Fibroblast of upper back skin (primary cell): Measurements from ENCODE around the gene COX7A2.

Experiments used
- DNase-seq: peaks from one replicate; pipeline ENCODE4 v3.0.0-alpha.2; 2013

COX7A2 gene

DNA sequence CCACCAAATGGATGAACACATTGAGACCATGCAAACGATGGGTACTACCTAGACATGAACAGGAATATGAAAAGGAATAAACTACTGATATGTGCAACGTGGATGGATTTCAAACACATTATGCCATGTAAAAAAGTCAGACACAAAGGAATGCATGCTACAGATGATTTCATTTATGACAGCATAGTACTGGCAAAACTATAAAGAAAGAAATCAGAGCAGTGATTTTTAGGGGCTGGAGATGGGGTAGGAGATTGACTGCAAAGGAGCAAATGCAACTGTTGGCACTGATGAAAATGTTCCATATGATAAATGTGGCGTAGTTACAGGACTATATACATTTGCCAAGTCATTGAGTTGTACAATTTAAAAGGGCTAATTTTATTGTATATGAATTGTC, 24.3 kb downstream of the COX7A2 start:
- peak; percentile 67 for DNase-seq

DNA sequence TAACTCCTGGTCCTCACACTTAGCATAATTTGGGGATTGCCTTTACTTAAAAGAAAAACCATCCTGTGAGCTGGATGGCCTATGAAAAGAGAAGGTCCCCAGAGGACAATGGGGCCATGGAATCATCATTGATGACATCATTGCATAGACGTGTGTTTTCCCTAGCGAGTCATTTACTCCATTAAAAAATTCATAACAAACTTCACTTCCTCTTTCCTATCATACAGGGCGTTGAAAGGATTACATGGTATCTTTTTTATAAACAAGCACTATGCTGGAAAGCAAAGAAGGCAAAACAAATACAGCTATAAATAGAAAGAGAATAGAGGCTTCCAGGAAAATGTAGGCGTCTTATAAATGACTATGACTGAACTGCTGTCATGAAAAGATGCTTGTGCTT, 26.4 kb downstream of the COX7A2 start:
- peak; percentile 68 for DNase-seq

DNA sequence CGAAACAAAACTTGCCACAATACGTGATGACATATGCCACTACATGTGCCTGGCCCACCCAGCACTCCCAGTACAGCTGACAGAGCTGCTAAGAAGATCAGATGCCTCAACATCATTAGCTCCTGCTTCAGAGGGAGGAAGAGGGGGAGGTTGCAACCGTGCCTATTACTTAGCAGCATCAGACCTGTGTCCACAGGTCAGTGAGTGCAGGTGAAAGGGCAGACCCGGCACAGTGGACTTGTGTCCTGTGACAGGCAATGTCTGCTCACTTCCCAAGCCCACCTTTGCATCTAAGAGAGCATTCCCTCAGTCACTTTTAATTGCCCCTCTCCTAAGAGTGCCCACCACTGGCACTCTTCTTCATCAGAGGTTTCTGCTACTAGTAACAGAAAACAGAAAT, 28.3 kb downstream of the COX7A2 start:
- DNase-seq = no peak

DNA sequence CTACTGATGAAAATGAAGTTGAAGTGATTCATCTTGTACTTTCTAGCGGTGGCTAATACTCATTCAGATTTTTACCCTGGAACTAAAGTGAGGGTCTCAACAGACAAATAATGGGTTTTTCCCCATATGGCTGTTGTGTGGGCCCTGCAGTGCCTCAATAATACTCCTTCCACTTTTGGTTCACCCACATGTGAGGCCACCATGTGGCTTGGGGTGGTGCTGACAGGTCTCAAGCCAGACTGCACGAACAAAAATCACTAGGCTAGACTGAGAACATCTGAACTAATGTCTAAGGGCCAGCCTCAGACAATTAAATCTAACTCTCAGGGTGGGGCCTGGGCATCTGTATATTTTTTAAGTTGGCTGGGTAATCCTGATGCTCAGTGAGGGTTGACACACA, 29.9 kb downstream of the COX7A2 start:
- no peak for DNase-seq

DNA sequence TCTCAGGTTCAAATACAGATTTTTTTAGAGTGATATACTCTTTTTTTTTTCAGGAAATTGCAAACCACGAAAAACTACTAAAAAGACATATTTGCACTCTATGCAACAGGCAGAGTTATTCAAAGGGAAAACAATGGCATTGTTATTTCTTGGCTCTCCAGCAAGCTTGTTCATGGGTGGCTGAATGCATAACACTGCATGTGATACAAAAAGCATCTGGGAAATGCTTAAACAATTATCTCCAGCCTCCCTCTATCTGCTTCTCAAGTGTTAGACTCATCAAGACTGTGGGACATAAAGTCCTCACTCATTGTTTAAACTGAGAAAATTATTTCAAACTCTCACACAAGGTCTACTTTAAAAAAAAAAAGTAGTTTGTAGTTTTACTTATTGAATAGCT, 30.5 kb downstream of the COX7A2 start:
- DNase-seq = no peak

DNA sequence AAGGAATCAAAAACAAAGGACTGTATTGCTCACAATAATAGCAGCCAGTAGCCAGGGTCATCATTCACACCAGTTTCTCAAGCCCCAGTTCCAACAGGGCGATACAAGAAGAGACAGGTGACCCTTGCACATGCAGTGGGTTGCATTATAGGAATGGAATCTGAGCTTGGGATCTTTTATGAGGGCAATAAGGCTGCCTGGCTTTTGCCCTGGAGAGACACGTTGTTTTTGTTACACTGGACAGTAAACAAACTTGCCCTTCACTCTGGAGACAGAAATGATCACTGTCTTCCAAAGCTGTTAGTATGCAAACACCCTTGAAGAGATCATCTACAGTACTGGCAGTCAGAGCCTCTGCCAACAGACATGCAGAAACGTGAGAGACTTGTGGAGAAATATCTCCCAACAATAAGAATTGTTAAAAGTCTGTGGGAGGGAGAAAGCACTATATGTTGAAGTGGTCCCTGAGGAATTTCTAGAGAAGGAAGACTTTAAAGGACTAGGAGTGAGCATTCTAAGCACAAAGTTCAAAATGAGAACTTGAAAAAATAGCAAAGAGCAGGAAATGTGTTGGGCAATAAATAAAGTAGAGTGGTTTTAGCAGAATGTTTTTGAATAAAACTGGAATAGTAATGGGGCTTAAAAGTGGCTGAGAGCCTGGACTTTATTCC, 31.5 kb downstream of the COX7A2 start:
- no peak for DNase-seq

DNA sequence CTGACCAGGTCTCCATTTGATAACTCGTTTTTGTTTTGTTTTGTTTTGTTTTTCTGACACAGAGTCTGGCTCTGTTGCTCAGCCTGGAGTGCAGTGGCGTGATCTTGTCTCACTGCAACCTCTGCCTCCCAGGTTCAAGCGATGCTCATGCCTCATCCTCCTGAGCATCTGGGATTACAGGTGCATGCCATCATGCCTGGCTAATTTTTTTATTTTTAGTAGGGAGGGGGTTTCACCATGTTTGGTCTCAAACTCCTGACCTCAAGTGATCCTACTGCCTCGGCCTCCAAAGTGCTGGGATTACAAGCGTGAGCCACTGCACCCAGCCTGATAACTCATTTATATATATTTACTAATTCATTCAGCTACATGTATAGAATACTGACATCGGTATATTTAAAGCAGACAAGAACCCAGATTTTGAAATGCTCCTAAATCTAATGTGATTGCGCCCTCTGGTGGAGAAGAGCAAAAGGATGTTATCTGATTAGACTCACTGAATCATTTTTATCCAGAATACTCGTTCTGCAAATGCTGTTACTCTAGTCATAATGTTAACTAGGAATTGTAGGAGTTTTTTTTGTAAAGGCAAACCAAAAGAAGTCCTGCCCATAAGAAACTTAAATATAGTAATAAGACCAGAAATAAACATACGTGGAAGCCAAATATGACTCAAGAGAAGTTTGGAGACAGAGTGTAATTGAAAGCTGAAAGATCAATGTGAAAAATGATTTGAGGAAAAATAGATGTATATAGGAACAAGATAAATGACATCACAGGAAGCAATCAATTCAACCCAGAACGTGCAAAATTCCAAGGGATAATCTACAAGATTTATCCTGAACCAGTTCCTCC, 32.5 kb downstream of the COX7A2 start:
- peak; percentile 81 for DNase-seq

DNA sequence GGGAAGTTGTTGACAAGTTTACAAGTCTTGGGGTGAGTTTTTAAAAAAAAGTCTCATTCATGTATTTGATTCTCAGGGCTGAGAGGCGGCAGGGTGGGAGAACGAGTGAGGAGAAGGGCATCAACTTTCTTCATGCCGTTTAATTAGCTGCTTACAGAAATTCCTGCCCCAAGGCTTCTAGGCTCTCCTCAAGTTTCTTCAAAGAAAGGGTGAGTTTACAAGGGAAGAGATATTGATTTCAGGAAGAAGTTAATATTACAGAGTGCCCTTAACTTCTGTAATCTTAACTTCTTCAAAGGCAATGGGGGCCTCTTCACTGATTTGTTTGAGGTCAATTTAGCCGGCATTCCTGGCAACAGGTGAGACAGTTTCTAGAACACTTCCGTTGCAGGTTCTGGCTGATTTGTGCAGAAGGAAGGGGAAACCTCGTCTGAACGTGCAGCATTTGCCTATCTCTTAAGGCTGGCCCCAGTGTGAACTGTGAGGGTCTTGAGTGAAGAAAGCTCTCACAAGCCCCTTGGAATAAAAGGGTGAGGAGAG, 34.3 kb downstream of the COX7A2 start:
- no peak for DNase-seq

DNA sequence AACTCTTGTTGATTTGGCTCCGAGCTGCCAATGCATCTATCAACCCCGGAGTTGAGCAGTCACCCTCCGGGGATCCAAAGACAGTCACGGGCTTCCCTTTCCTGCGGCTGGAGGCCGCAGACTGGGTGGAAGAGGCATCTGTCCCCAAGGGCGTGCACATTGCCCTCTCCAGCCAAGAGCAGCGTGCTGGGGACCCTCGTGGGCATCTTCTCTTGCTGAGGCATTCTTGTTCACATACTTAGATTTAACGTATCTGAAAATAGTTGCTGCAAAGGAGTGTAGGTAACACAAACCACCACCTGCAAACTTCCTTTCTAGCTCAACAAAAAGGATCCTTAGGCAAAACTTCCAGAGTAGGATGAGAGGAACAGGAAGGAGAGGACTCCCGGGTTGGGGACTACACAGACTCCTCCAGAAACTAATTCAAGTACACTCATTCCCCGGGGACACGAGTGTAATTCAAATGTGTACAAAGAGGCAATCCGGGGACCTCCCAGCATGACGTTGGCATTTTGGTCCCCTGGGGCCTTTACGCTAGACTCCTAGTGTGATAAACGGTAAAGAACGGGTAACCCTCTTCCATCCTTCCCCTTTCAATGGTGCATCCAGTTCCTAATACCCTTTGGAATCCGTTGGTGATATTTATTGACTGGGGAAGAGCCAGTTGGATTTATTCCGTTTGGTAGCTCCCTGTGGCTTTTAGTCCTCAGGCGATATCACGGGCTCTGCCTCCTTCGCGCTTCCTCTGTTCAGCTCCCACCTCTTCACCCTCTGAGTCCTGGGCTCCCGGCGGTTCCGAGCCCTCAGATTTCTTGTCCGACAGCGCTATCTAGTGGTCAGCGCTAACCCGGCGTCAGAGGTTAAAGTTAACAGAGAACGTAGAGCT, 35.1 kb downstream of the COX7A2 start:
- DNase-seq = peak; percentile 86

DNA sequence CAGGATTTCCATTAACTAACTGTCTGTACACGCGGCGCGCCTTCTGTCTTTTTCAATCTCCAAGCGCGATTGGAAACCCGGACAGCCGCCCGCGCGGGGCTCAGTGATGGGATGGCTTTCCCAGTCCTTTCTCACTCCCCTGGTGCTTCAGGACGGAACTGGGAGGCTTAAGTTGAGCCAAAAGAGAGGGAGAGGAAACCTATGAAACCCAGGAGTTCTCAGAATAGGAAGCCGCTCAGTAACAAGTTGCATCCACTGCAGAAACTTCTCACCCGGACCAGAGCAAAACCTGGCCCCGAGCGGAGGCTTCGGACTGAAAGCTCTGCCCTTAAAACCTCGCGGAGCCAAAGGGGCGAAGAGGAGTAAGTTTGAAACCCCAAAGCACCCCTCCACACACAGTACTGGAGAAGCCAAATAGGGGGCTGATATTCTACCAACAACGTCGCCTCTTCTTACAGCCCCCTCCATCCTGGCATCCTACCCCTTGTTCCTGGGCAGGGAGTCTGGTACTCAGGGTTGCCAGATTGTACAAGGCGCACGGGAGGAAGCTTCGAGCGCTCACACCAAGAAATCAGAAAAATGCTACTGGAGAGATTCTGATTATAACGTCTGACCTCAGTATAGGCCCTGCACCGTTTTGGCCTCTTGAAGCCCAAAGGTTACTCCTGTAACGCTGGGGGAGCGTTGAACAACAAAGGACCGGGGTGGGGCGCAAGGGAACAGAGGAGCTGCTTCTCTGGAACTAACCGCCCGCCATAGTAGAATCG, 36.8 kb downstream of the COX7A2 start:
- no peak for DNase-seq

DNA sequence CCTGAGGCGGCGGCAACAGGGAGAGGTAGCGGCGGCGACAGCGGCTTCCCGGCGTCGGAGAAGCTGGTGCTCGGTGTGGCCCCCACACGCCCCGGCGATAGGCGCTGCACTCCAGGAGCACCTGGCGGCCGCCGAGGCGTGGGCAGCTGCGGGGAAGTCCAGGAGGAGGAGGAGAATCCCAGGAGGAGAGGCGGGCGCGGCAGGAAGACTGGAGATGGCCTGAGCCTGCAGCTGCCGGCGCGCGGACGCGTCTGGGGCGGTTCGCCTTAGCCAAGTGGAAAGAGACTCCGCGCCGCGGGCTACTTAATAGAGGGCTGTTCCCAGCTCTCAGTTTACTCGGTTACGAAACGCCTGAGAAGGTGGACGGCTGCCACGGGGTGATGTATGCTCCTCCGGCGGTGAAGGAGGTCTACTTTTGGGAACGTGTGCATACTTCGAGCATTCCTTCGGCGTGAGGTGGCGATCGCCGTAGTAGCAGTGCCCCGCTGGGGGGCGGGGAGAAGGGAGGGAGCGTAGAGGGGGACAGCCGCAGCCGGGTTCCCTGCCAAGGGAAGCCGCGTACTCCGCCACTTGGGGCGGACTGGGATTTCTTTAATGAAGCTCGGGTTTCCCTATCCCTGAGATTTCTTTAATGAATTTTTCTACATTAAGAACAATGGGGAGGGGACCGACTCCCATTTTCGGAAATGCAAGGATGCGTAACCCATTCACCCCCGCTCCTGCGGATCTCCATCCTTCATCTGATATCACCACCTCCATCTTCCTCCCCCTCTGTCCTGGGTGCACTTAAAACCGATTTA, 37.6 kb downstream of the COX7A2 start, which contains the start of gene COL12A1:
TSS of gene COL12A1 (minus strand) at position 278 of the 800 bp plus-strand sequence. CDS start 3,261 bp downstream, outside the sequence.
- peak; percentile 100 for DNase-seq

DNA sequence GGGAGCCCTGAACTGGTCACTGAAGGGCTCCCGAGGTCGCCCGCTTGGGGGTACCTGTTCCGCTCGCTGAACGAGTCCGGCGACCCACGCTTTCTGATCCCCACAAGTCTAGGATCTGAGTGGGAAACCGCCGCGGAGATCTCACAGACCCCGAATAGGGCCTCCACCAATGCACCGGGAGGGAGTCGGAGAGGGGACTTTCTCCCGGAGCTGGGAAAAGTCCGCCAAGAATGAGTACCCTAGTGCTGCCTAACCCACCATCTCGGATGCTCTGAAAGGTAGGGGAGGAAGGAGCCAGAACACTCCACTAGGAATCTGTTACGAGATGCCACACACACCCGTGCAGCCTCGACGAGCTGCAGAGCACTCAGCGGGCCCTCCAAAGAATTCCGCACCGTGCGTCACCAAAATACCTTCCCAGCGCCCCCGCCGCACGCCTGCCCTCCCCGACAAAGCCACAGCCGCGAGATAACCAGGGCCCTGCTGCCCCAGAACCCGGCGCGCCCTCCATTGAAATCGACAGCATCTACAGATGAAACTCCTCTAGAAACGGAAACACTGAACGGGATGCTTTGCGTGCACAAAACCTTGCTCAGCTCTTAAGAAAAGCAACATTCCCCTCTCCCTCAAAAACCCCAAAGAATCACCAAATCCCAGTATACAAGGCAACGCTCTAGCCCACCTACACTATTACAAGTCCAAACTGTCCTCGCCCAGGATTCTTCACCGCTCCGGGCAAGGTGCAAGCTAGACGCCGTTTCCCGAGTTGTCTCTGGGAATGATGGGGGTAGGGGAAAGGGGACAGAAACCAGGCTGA, 38.4 kb downstream of the COX7A2 start:
- DNase-seq = peak; percentile 79

DNA sequence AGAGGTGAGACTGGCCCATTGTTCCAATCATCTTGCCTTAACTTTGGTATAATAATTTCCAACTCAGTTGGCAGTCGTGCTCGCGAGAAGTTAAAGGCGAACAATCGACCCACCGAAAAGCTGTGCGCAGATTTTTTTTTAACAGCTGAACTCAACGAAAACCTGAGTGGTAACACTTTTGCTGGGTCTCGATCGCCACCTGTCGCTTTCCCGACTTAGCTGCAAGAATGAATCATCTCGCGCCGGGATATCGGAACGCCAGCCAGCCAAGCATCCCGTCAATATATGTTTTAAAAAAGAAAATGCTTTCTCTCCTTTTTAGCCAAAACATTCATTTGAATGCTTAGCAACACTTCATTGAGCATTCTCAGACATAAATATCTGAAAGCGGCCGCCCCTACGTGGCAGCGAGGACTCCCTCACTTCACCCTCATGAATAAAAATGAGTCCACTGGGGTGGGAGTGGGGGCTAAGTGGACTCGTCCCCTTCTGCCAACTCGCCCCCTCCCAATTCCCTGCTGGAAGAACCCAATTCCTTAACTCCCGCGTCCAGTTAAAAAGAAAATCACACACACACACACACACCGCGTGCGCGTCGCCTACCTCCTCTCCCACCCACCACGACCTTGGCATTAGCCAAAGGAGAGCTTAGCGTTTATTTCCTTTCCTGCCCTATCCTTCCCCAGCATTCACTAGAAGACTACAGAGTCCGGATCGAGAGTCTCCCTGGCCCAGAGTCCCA, 39.2 kb downstream of the COX7A2 start:
- peak; percentile 95 for DNase-seq

DNA sequence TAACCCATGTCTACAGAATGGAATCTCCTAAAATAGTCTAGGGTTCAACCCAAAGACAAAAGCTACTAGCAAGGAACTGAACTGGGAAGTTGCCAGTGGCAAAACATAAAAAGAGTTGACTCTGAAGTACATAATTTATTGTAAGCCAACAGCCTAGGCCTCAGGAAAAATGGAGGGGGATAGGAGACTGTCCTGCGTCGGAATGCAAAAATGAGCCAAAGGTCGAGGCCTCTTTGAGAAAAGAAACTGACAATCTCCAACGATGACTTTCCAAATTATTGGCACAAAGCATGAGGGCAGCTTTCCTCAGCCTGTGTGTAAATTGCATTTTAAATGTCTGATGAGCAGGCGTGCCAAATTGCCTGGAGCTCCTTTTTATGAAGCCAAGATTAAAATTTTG, 39.9 kb downstream of the COX7A2 start:
- peak; percentile 61 for DNase-seq

DNA sequence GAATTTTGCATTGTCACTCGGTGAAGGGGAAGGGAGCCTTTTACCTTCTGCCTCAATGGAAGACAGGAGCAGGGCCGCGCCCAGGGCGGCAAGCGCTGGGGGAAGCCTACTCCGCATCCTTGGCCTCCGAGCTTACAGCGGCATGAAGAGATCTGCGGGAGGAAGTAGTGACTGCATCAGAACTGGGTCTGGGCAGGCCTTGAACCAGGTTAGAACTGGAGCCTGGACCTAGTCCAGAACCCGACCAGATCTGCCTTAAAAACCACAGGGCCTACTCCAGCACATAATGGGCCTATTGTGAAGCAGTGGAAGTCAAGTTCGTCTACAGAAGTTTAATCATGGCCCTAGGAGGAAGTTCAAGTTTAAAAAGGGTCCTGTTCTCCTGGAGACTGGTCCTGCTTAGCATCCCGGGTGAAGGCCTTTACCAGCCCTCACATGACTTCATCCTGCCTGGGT, 40.9 kb downstream of the COX7A2 start:
- DNase-seq = peak; percentile 45

DNA sequence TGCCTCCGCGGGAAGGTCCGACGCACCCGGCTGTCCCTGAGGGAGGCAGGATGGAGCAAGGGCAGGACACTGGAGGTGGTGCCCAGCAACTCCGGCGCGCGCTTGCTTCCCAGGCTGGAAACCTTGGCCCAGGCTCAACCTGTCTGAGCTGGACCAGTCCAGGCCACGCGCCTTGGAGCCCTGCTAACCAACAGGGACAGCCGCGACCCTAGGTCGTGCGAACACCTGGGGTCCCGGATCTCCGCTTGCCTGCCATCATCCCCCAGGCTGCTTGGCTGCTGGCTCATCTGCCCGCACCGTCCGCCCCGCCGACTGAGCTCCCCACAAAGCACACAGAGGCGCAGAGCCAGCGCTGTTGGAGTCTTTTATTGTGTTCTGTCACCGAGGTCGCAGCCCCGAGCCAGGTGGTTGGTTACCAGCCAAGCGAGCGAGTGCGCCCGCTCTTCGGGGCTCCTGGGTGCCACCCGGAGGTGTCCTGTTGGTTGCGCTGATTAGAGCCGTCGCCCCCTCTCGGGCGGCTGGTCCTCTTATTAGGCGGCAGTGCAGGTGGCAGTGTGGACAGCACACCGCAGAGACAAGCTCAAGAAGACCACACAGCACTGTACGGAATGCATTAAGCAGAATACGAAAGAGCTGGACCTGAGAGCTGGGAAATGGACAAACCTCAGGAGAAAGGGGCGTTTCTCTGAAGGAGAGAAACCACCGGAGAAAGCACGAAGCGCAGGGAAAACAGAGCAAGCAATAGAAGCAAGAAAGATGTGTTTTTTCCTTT, 41.5 kb downstream of the COX7A2 start:
- peak; percentile 45 for DNase-seq

DNA sequence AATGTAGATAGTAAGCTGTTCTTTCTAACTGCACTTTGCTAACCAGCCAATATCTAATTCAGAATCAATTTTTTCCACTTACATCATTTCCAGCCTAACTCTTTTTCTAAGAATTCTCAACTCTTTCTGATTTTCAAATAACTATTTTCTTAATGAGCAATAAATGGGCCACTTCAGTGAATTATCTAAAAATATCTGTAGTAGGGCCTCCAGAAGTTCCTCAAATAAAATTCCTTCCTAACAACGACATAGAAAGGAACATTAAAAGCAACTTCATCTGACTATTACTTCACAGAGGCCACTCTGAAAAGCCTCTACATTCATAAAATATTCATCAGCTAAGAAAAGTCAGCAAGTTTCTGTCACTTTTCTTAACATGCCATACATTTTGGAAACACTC, 42.6 kb downstream of the COX7A2 start:
- no peak for DNase-seq

DNA sequence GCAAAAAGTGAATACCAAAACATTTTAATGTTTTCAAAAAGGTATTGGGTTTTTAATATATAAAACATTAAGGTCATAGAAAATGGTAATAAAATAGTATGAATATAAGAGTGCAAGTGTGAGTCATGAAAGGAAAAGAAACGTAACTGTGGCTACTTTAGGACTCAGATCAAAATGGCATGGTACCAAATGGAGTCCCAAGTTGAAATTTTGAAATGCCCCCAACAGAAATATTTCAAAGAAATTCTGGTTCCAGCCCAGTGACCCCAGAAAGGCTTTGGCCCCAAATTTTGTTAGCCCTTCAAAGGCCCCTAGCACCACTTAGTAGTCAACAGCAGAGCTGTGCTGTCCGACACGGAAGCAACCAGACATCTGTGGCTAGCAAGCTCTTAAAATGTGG, 43.7 kb downstream of the COX7A2 start:
- DNase-seq = peak; percentile 40
